ENCODE results near the gene SMC2. TPM values are rescaled to one million over a fixed set of nuclear protein-coding genes. Genes with fewer than 3 reads are reported as not detected.

SMC2 gene
- total RNA-seq, 1 donor from 2014 or later = 9.8 TPM

DNA sequence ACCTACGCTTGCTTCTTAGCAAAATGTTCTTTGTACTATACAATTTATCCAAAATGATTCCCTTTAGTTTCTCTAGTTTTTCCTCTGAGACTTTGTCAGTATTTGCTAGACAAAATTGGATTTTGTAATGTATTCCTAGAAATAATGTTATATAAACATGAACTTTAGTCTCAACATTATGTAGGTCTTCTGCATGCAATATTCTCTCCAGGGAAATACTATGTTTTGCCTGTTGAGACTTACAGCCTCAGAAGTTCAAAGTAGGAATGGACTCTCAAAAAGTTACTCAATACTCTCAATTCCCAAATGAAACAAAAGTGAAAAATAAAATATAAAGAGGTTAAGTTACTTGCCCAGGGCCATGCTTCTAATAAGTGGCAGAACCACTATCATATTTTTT, 24.8 kb upstream of the SMC2 start:
- no peaks in the 10 kb centered on the region for H3K36me3 Mint-ChIP-seq (ENCODE audit: low read depth, unreplicated experiment)

DNA sequence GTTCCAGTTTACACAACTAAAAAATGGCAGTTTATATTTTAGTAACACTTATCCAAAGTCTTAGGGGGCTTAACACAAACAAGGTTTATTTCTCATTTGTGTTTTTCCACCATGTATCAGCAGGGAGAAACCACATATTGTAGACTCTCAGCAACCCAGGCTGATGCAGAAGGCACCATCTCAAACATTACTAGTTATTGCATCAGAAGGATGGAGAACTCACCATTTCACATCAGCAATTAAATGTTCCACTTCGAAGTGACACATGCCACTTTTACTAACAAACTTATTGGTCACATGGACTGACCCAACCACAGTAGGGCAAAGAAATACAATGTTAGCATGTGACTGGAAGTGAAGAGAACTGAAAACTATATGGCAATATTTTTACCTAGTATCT, 22.5 kb upstream of the SMC2 start:
- no peak overlapping the region for H3K4me3 Mint-ChIP-seq (ENCODE audit: unreplicated experiment)

More for the DNA sequence above, 24.8 kb upstream of the SMC2 start:
- H3K27ac Mint-ChIP-seq (ENCODE audit: unreplicated experiment) = no peak overlapping the region
- Histone ChIP-seq H3K9ac (ENCODE audit: low read length) (no peak overlapping the region), H3K4me3 (ENCODE audit: insufficient read depth, low read depth, low read length) (no peak overlapping the region), H3K9me3 (ENCODE audit: insufficient read depth, low read depth, low read length) (no peaks in the 10 kb centered on the region), H3K4me1 (ENCODE audit: insufficient read depth, low read length) (no peaks in the 10 kb centered on the region), H4K20me1 (ENCODE audit: insufficient read depth, low read length) (no peaks in the 10 kb centered on the region), H3K79me2 (ENCODE audit: insufficient read depth, low read length) (no peaks in the 10 kb centered on the region), H3K36me3 (ENCODE audit: insufficient read depth, low read length) (no peaks in the 10 kb centered on the region), H2AFZ (ENCODE audit: low read depth, low read length) (no peak overlapping the region), H3K27me3 (ENCODE audit: insufficient read depth, low read length) (no peaks in the 10 kb centered on the region), H3K4me2 (ENCODE audit: low read length) (no peak overlapping the region), H3K27ac (ENCODE audit: low read depth, low read length) (no peak overlapping the region)
- no peaks in the 10 kb centered on the region for H3K9me3 Mint-ChIP-seq (ENCODE audit: unreplicated experiment)
- H3K4me3 Mint-ChIP-seq (ENCODE audit: unreplicated experiment) = no peak overlapping the region
- no peaks in the 10 kb centered on the region for H3K4me1 Mint-ChIP-seq (ENCODE audit: low read depth, unreplicated experiment)
- no peak for DNase-seq (ENCODE audit: low read depth)
- FAIRE-seq = no peak
- H3K27me3 Mint-ChIP-seq (ENCODE audit: low read depth, unreplicated experiment) = no peaks in the 10 kb centered on the region
- TF ChIP-seq, protein P1, sequence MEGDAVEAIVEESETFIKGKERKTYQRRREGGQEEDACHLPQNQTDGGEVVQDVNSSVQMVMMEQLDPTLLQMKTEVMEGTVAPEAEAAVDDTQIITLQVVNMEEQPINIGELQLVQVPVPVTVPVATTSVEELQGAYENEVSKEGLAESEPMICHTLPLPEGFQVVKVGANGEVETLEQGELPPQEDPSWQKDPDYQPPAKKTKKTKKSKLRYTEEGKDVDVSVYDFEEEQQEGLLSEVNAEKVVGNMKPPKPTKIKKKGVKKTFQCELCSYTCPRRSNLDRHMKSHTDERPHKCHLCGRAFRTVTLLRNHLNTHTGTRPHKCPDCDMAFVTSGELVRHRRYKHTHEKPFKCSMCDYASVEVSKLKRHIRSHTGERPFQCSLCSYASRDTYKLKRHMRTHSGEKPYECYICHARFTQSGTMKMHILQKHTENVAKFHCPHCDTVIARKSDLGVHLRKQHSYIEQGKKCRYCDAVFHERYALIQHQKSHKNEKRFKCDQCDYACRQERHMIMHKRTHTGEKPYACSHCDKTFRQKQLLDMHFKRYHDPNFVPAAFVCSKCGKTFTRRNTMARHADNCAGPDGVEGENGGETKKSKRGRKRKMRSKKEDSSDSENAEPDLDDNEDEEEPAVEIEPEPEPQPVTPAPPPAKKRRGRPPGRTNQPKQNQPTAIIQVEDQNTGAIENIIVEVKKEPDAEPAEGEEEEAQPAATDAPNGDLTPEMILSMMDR (IDR thresholded peaks at IDR 0.05; ENCODE audit: insufficient read depth, low read depth, low read length) = no peak
- no peak for TF ChIP-seq EZH2 (IDR thresholded peaks at IDR 0.05; ENCODE audit: insufficient read depth, low read length)

More for the DNA sequence above, 22.5 kb upstream of the SMC2 start:
- no peak overlapping the region for H3K27ac Mint-ChIP-seq (ENCODE audit: unreplicated experiment)
- H3K9me3 ChIP-seq (ENCODE audit: insufficient read depth, low read depth, low read length) = no peaks in the 10 kb centered on the region
- H3K9ac ChIP-seq (ENCODE audit: low read length) = no peak overlapping the region
- no peak overlapping the region for H3K4me3 ChIP-seq (ENCODE audit: insufficient read depth, low read depth, low read length)
- H3K4me2 ChIP-seq (ENCODE audit: low read length) = no peak overlapping the region
- no peak overlapping the region for H3K27ac ChIP-seq (ENCODE audit: low read depth, low read length)
- no peaks in the 10 kb centered on the region for H3K36me3 Mint-ChIP-seq (ENCODE audit: low read depth, unreplicated experiment)
- no peaks in the 10 kb centered on the region for H3K36me3 ChIP-seq (ENCODE audit: insufficient read depth, low read length)
- no peaks in the 10 kb centered on the region for H3K9me3 Mint-ChIP-seq (ENCODE audit: unreplicated experiment)
- no peaks in the 10 kb centered on the region for H3K27me3 Mint-ChIP-seq (ENCODE audit: low read depth, unreplicated experiment)
- no peak overlapping the region for H2AFZ ChIP-seq (ENCODE audit: low read depth, low read length)
- H3K79me2 ChIP-seq (ENCODE audit: insufficient read depth, low read length) = no peaks in the 10 kb centered on the region
- DNase-seq (ENCODE audit: low read depth) = no peak
- no peaks in the 10 kb centered on the region for H3K27me3 ChIP-seq (ENCODE audit: insufficient read depth, low read length)
- peaks cover 2% of the 10 kb centered on the region for H3K4me1 Mint-ChIP-seq (ENCODE audit: low read depth, unreplicated experiment)
- H4K20me1 ChIP-seq (ENCODE audit: insufficient read depth, low read length) = no peaks in the 10 kb centered on the region
- TF ChIP-seq EZH2 (IDR thresholded peaks at IDR 0.05; ENCODE audit: insufficient read depth, low read length) = no peak
- TF ChIP-seq, protein P1 (IDR thresholded peaks at IDR 0.05; ENCODE audit: insufficient read depth, low read depth, low read length) = no peak
- no peak for FAIRE-seq
- peaks cover 11% of the 10 kb centered on the region for H3K4me1 ChIP-seq (ENCODE audit: insufficient read depth, low read length)
